AG04450 (cell line): Measurements from ENCODE around the gene TBC1D25. TPM values are rescaled to one million over a fixed set of nuclear protein-coding genes. Genes with fewer than 3 reads are reported as not detected.
A peak's percentile ranks its signal among the peaks of the same experiment; 100 is the strongest.

Experiments
- CTCF ChIA-PET: fragments of 300-600, 350-600 bp; formaldehyde crosslinking; extraction: SDS; loops from one replicate; lab custom pipeline; 2022; ENCODE audit warnings: antibody characterized with exemption, inconsistent platforms; lab: Charles Lee
- POLR2A ChIA-PET: fragments of 350-600 bp; formaldehyde crosslinking; extraction: SDS; loops from one replicate; lab custom pipeline; 2021; ENCODE audit warnings: antibody characterized with exemption, inconsistent platforms; lab: Yijun Ruan, JAX
- DNase-seq: peaks from one replicate; pipeline ENCODE4 v3.0.0-alpha.2; 2011; ENCODE audit warnings: low read depth, low spot score
- H3K27ac ChIP-seq: one replicate; pipeline ENCODE4 v1.5.1; 2012; ENCODE audit warnings: low read depth, low read length, control low read depth
- H3K27me3 ChIP-seq: one replicate; pipeline ENCODE4 v1.6.0; 2012; ENCODE audit warnings: low read length; ENCODE audit not compliant: control insufficient read depth, insufficient read depth
- H3K4me3 ChIP-seq: 2 replicates; pipeline ENCODE4 v1.5.1; 2011; ENCODE audit warnings: mild to moderate bottlenecking, low read depth, low read length, control low read depth
- H3K9me3 ChIP-seq: 2 replicates; pipeline ENCODE4 v1.5.1; 2012; ENCODE audit warnings: low read length; ENCODE audit not compliant: control insufficient read depth, insufficient read depth
- CTCF ChIP-seq: IDR thresholded peaks from 2 replicates; pipeline ENCODE4 v1.5.1; 2011; ENCODE audit warnings: low read depth, low read length, control low read depth, inconsistent platforms
- polyA plus RNA-seq: library from polyadenylated mRNA; depleted of rRNA; stranded (reverse); fragments of >200 nt; gene quantifications from 2 replicates; pipeline ENCODE4 v1.2.3, GENCODE V29; 2011

Gene TBC1D25
- polyA plus RNA-seq, 1 experiment: 7.9 TPM

GRCh38 chrX:48493890-48494364, 45.6 kb upstream of the TBC1D25 start:
- Histone ChIP-seq H3K9me3 (no peaks in the 10 kb centered on the region), H3K27me3 (no peaks in the 10 kb centered on the region), H3K4me3 (no peak overlapping the region), H3K27ac (no peak overlapping the region)
- POLR2A ChIA-PET: interaction anchor here (0.5 kb wide), 1 partner anchor 371 kb away, joined by 3 read pairs; no protein-coding TSS in a partner anchor
- TF ChIP-seq CTCF: peak; percentile 45
- no peak for DNase-seq
- CTCF ChIA-PET: interaction anchor here (0.6 to 2.8 kb wide), 12 partner anchors 9 to 640 kb away, joined by 3 to 17 read pairs (median 3); no protein-coding TSS in a partner anchor

- TF ChIP-seq CTCF: no peak
- POLR2A ChIA-PET: no interaction called here
Observed at GRCh38 chrX:48496660-48497059, 42.9 kb upstream of the TBC1D25 start.

GRCh38 chrX:48497871-48498270, 41.6 kb upstream of the TBC1D25 start:
- CTCF ChIA-PET: no interaction called here
- H3K27me3 ChIP-seq: no peaks in the 10 kb centered on the region

More at GRCh38 chrX:48496660-48497059, 42.9 kb upstream of the TBC1D25 start:
- Histone ChIP-seq H3K9me3 (no peaks in the 10 kb centered on the region), H3K27ac (no peak overlapping the region), H3K4me3 (no peak overlapping the region), H3K27me3 (no peaks in the 10 kb centered on the region)
- no peak for DNase-seq
- CTCF ChIA-PET: interaction anchor here (0.7 kb wide), 1 partner anchor 470 kb away, joined by 3 read pairs; no protein-coding TSS in a partner anchor

GRCh38 chrX:48498374-48498809, 41.1 kb upstream of the TBC1D25 start:
- no peak for DNase-seq
- POLR2A ChIA-PET: no interaction called here
- no peaks in the 10 kb centered on the region for H3K27me3 ChIP-seq
- H3K4me3 ChIP-seq: no peak overlapping the region
- no peak for TF ChIP-seq CTCF
- CTCF ChIA-PET: no interaction called here
- H3K9me3 ChIP-seq: no peaks in the 10 kb centered on the region
- H3K27ac ChIP-seq: no peak overlapping the region

More at GRCh38 chrX:48497871-48498270, 41.6 kb upstream of the TBC1D25 start:
- no peak overlapping the region for H3K4me3 ChIP-seq
- DNase-seq: no peak
- H3K9me3 ChIP-seq: no peaks in the 10 kb centered on the region
- no peak for TF ChIP-seq CTCF
- POLR2A ChIA-PET: no interaction called here
- H3K27ac ChIP-seq: no peak overlapping the region

GRCh38 chrX:48504261-48504660, 35.3 kb upstream of the TBC1D25 start:
- no peak for DNase-seq
- POLR2A ChIA-PET: no interaction called here
- no peaks in the 10 kb centered on the region for H3K27me3 ChIP-seq
- no peak for TF ChIP-seq CTCF
- CTCF ChIA-PET: interaction anchor here (0.9 kb wide), 1 partner anchor 11 kb away, joined by 3 read pairs; no protein-coding TSS in a partner anchor
- H3K9me3 ChIP-seq: no peaks in the 10 kb centered on the region
- no peak overlapping the region for H3K27ac ChIP-seq
- no peak overlapping the region for H3K4me3 ChIP-seq
